SH-SY5Y (cell line): Measurements from ENCODE around the gene COPE.

Experiments
- GATA2 ChIP-seq: IDR thresholded peaks from 2 replicates; pipeline ENCODE4 v1.6.1; 2011; ENCODE audit warnings: mild to moderate bottlenecking, low read depth, low read length
- GATA3 ChIP-seq: IDR thresholded peaks from 2 replicates; pipeline ENCODE4 v1.6.1; 2011; ENCODE audit warnings: low read depth, mild to moderate bottlenecking, low read length, moderate library complexity

- TF ChIP-seq GATA2 (no peak), GATA3 (no peak)
Measured at GRCh38 chr19:18869781-18870530, 49.2 kb downstream of the COPE start.
